Measurements from ENCODE around the gene STX1B. TPM values are rescaled to one million over a fixed set of nuclear protein-coding genes. Genes with fewer than 3 reads are reported as not detected.

The STX1B gene
- total RNA-seq, 4 donors from 2014 or later = 0.84 to 6.1 (median 1.3) TPM

DNA sequence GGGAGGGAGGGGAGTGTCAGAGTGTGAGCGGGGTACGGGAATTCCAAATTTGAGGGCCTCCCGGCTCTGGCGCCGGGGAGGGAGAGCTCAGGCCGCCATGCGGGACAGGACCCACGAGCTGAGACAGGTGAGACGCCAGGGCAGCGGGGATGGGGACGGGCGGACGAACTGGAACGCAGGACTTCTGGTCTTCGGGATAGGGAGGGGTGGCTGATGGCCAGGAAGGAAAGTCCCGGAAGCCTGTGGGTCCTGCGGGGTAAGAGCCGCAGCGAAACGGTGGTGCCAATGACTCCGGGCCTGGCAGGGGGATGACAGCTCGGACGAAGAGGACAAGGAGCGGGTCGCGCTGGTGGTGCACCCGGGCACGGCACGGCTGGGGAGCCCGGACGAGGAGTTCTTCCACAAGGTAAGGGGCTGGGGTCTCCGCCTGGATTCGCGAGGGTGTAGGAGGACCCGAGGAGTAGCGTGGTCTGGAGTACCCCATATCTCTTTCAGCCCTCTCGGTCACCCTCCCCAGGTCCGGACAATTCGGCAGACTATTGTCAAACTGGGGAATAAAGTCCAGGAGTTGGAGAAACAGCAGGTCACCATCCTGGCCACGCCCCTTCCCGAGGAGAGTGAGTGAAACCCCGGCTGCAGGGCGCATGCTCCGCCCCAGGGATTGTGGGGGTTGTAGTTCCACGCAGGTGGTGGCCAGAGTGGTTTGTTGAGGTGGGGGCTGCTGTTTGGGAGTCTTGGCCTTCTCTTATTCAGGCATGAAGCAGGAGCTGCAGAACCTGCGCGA, 23.5 kb upstream of the STX1B start:
- 1 to 2% methylated on average over 32 to 41 of the region's 47 CpGs for WGBS, 2 donors
- H3K27ac ChIP-seq = peak overlapping the region; percentile 95 to 100 (median 98)

DNA sequence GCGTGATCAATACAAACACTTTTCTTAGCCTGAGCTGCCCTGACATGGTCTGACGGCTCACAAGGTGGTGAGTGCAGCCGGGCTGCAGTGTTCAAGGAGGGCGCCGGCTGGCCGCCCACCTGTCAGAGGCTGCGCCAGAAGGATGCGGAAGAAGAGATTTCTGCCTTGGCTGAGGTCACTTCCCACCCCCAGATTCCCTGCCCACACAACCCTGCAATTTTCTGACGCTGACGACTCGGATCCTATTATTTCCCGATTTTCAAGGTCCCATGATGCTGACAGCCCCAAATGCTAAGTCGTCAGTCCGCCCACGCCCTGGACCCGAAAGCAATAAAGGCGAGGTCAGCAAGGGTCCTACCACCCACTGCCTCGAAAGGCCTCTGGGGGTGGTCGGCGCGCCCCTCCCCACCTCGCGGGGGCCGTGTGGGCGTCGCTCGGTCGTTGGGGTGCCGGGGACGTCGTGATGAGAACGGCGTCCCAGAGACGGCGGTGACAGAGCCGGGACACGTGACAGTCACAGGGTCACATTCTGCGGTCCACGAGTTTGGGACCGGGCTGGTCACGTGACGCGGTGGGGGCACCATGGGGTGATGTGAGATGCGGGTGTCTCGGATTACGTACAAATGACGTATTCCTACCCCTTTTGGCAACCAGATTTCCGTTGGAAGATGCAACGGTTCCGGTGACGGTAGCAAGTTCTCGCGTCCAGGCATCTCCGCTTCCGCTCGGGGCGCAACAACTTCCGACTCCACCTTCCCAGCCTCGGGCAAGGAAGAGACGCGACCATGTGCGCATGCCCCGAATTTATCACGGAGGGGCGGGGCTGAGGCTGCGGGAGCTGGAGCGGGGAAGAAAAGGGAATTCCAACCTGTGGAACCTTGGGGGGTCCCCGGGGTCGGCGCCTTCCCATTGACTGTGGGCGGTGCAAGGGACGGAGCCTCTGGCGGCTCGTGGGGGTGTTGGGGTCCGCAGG, 22.6 kb upstream of the STX1B start, which contains the start of gene STX4:
Gene STX4 (plus strand): TSS at position 823 of the 973 bp plus-strand sequence. CDS start 248 bp downstream, outside the sequence.
- H3K4me1 ChIP-seq = peaks cover 0 to 36% (median 6%) of the 10 kb centered on the region in 4 donors
- H3K36me3 ChIP-seq = peaks cover 0 to 9% (median 3%) of the 10 kb centered on the region in 3 donors
- 1% methylated on average over 41 to 66 of the region's 75 CpGs for WGBS, 2 donors
- DNase-seq (ENCODE audit: low spot score in 2 of 2) = peak; percentile 96 to 97
- peak within 1 kb of the TSS; percentile 95 to 100 (median 98) for H3K27ac ChIP-seq
- TF ChIP-seq, protein P1, sequence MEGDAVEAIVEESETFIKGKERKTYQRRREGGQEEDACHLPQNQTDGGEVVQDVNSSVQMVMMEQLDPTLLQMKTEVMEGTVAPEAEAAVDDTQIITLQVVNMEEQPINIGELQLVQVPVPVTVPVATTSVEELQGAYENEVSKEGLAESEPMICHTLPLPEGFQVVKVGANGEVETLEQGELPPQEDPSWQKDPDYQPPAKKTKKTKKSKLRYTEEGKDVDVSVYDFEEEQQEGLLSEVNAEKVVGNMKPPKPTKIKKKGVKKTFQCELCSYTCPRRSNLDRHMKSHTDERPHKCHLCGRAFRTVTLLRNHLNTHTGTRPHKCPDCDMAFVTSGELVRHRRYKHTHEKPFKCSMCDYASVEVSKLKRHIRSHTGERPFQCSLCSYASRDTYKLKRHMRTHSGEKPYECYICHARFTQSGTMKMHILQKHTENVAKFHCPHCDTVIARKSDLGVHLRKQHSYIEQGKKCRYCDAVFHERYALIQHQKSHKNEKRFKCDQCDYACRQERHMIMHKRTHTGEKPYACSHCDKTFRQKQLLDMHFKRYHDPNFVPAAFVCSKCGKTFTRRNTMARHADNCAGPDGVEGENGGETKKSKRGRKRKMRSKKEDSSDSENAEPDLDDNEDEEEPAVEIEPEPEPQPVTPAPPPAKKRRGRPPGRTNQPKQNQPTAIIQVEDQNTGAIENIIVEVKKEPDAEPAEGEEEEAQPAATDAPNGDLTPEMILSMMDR (IDR thresholded peaks at IDR 0.05) = peak in 3 of 5 experiments; percentile 2 to 45 (median 24)
- TF ChIP-seq POLR2A (IDR thresholded peaks at IDR 0.05) (peak; percentile 47 to 61), EP300 (IDR thresholded peaks at IDR 0.05) (peak; percentile 97 to 98)
- no peaks in the 10 kb centered on the region for H3K27me3 ChIP-seq
- H3K4me3 ChIP-seq = peak within 1 kb of the TSS; percentile 77 to 91 (median 82)
- no peaks in the 10 kb centered on the region for H3K9me3 ChIP-seq

More for the DNA sequence above, 23.5 kb upstream of the STX1B start:
- Histone ChIP-seq H3K4me1 (peaks cover 0 to 36% (median 6%) of the 10 kb centered on the region in 4 donors), H3K36me3 (peaks cover 0 to 18% (median 11%) of the 10 kb centered on the region in 3 donors), H3K9me3 (no peaks in the 10 kb centered on the region), H3K27me3 (no peaks in the 10 kb centered on the region), H3K4me3 (peak overlapping the region; percentile 77 to 91 (median 82))
- DNase-seq (ENCODE audit: low spot score in 2 of 2) = peak; percentile 91 to 94
- TF ChIP-seq EP300 (IDR thresholded peaks at IDR 0.05) (peak; percentile 40 to 81), POLR2A (IDR thresholded peaks at IDR 0.05) (peak; percentile 39 to 64)
- TF ChIP-seq, protein P1 (IDR thresholded peaks at IDR 0.05) = no peak

DNA sequence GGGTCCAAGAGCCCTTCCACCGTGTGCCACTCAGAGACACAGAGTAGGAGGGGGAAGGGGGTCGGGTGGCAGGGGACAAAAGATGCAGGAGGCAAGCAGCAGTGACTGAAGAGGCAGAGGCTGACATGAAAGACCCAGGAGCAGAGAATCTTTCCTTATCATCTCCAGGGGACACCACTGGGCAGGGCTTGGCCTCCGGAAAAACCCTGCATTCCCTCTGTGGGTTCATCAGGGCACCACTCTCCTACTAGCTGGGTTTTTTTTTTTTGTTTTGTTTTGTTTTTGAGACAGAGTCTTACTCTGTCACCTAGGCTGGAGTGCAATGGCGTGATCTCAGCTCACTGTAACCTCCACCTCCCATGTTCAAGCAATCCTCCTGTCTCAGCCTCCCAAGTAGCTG, 20.8 kb upstream of the STX1B start:
- peak overlapping the region in 2 of 4 donors; percentile 99 to 100 for H3K27ac ChIP-seq
- DNase-seq (ENCODE audit: low spot score in 2 of 2) = no peak
- no peaks in the 10 kb centered on the region for H3K9me3 ChIP-seq
- 73 to 79% methylated on average over 4 of the region's 4 CpGs for WGBS, 2 donors
- no peak overlapping the region for H3K4me3 ChIP-seq
- H3K4me1 ChIP-seq = peaks cover 0 to 35% (median 6%) of the 10 kb centered on the region in 4 donors
- TF ChIP-seq POLR2A (IDR thresholded peaks at IDR 0.05) (no peak), EP300 (IDR thresholded peaks at IDR 0.05) (no peak)
- TF ChIP-seq, protein P1 (IDR thresholded peaks at IDR 0.05) = no peak
- peaks cover 0 to 3% (median 0%) of the 10 kb centered on the region in 3 donors for H3K36me3 ChIP-seq
- no peaks in the 10 kb centered on the region for H3K27me3 ChIP-seq

DNA sequence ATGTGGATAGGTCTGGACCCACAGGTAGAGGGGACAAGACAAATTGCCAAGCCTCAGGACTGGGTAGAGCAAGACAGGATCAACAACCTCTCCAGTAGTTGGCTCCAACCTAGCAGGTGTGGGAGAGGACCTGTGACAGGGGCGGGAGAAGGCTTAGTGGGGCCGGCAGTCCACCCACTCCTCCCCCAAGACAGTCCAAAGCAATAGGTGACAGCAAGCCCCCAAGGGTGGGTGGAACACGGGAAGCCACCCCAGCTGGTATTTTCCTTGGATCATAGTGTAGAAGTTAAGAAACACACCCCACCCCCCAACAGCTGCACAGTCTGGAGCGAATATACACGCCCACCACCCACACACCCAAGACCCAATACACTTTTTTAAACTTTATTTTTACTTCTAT, 18.8 kb upstream of the STX1B start:
- Histone ChIP-seq H3K9me3 (no peaks in the 10 kb centered on the region), H3K27ac (no peak overlapping the region), H3K36me3 (no peaks in the 10 kb centered on the region), H3K4me1 (peaks cover 0 to 15% (median 1%) of the 10 kb centered on the region in 4 donors), H3K4me3 (no peak overlapping the region), H3K27me3 (no peaks in the 10 kb centered on the region)
- TF ChIP-seq EP300 (IDR thresholded peaks at IDR 0.05) = no peak
- TF ChIP-seq, protein P1 (IDR thresholded peaks at IDR 0.05) = no peak
- no peak for TF ChIP-seq POLR2A (IDR thresholded peaks at IDR 0.05)
- DNase-seq (ENCODE audit: low spot score in 2 of 2) = no peak
- WGBS, 2 donors = 69 to 72% methylated on average over 5 of the region's 5 CpGs

Measured in tibial nerve (tissue), 4 donors.